B cell (primary cell): ENCODE data around the gene TNFAIP8L1. TPM values are rescaled to one million over a fixed set of nuclear protein-coding genes. Genes with fewer than 3 reads are reported as not detected.

ENCODE experiments used
- ATAC-seq: fragments of 200-7000 bp; cut with Tn5 transposase; one replicate; pipeline ENCODE4 v1.10.0; 2021; ENCODE audit warnings: low read depth, mild to moderate bottlenecking, moderate number of reproducible peaks, moderate library complexity
- CTCF ChIA-PET: fragments of 350-600 bp; sonication (Branson Sonifier 250); formaldehyde crosslinking; loops from one replicate; lab custom pipeline; 2021; ENCODE audit warnings: antibody characterized with exemption, inconsistent platforms; lab: Charles Lee
- POLR2A ChIA-PET: fragments of 350-600 bp; sonication (Branson Sonifier 250); formaldehyde crosslinking; loops from one replicate; lab custom pipeline; 2021; ENCODE audit warnings: antibody characterized with exemption; lab: Charles Lee
- DNase-seq: peaks from one replicate; pipeline ENCODE4 v3.0.0; 2013
- H2AFZ ChIP-seq: 2 replicates; pipeline ENCODE4 v1.6.1; 2012; ENCODE audit warnings: mild to moderate bottlenecking, low read depth, low read length; ENCODE audit not compliant: insufficient read depth, poor library complexity, severe bottlenecking
- H3K27ac ChIP-seq, 2 donors: 1 replicate in 1 of 2; 2 replicates in 1 of 2; pipeline ENCODE4 v1.5.1; 2012 to 2013; ENCODE audit warnings: low read length in 2 of 2, mild to moderate bottlenecking in 2 of 2, moderate library complexity in 1 of 2
- H3K27me3 ChIP-seq, 4 experiments: fragments of 200-600 bp in 1 of 4; sonication (generic) in 1 of 4; replicated peaks in 1 of 4; 1 replicate in 2 of 4; 2 replicates in 2 of 4; pipeline versions ENCODE4 v1.6.1 to v1.7.0; 2013 to 2016; ENCODE audit warnings: low read length in 3 of 4, mild to moderate bottlenecking in 2 of 4, mixed read lengths in 1 of 4, moderate library complexity in 1 of 4; ENCODE audit not compliant: insufficient read depth in 4 of 4, control insufficient read depth in 3 of 4; ENCODE audit errors: control extremely low read depth in 1 of 4
- H3K36me3 ChIP-seq, 2 experiments: replicated peaks in 1 of 2; 1 replicate in 1 of 2; 2 replicates in 1 of 2; pipeline versions ENCODE4 v1.6.1 to v1.7.1; 2013; ENCODE audit warnings: low read length in 1 of 2; ENCODE audit not compliant: insufficient read depth in 2 of 2, control insufficient read depth in 1 of 2; ENCODE audit errors: control extremely low read depth in 1 of 2, extremely low read depth in 1 of 2
- H3K4me1 ChIP-seq, 2 donors: fragments of 200-600 bp in 1 of 2; sonication (generic) in 1 of 2; 1 replicate in 1 of 2; 2 replicates in 1 of 2; pipeline versions ENCODE4 v1.5.1 to v1.6.1; 2013 to 2017; ENCODE audit warnings: low read length in 2 of 2; ENCODE audit not compliant: control insufficient read depth in 2 of 2, insufficient read depth in 2 of 2
- H3K4me2 ChIP-seq: replicated peaks from 2 replicates; pipeline ENCODE3; 2012; ENCODE audit warnings: mild to moderate bottlenecking, low read depth, low read length; ENCODE audit not compliant: poor library complexity, severe bottlenecking
- H3K4me3 ChIP-seq, 5 experiments: fragments of 200-600 bp in 1 of 5; sonication (generic) in 1 of 5; 1 replicate in 3 of 5; 2 replicates in 2 of 5; pipeline versions ENCODE4 v1.5.1 to v1.7.0; 2011 to 2016; ENCODE audit warnings: low read length in 4 of 5, mild to moderate bottlenecking in 4 of 5, low read depth in 2 of 5, control low read depth in 1 of 5, moderate library complexity in 1 of 5; ENCODE audit not compliant: insufficient read depth in 1 of 5; ENCODE audit errors: control extremely low read depth in 1 of 5, extremely low read depth in 1 of 5
- H3K79me2 ChIP-seq: fragments of 200-600 bp; sonication (generic); one replicate; pipeline ENCODE4 v1.6.0; 2016; ENCODE audit warnings: low read length; ENCODE audit not compliant: control insufficient read depth, insufficient read depth
- H3K9ac ChIP-seq: fragments of 200-600 bp; sonication (generic); 2 replicates; pipeline ENCODE4 v1.6.1; 2017; ENCODE audit warnings: mild to moderate bottlenecking, low read length, moderate library complexity
- H3K9me3 ChIP-seq, 3 donors: one replicate each; pipeline versions ENCODE4 v1.6.1 to v1.7.1; 2013; ENCODE audit warnings: low read length in 2 of 3; ENCODE audit not compliant: control insufficient read depth in 2 of 3, insufficient read depth in 1 of 3; ENCODE audit errors: control extremely low read depth in 1 of 3
- H4K20me1 ChIP-seq: 2 replicates; pipeline ENCODE4 v1.6.0; 2012; ENCODE audit warnings: mild to moderate bottlenecking, low read length; ENCODE audit not compliant: insufficient read depth, control insufficient read depth, poor library complexity, severe bottlenecking
- H3K27ac Mint-ChIP-seq: one replicate; pipeline ENCODE4 v1.8.0; 2021; ENCODE audit warnings: mixed read lengths
- H3K27me3 Mint-ChIP-seq: one replicate; pipeline ENCODE4 v1.8.0; 2021; ENCODE audit warnings: mixed read lengths
- H3K4me1 Mint-ChIP-seq: one replicate; pipeline ENCODE4 v1.8.0; 2021; ENCODE audit warnings: mixed read lengths
- H3K4me3 Mint-ChIP-seq: one replicate; pipeline ENCODE4 v1.8.0; 2021; ENCODE audit warnings: mixed read lengths
- H3K9me3 Mint-ChIP-seq: one replicate; pipeline ENCODE4 v1.8.0; 2022; ENCODE audit warnings: mixed read lengths; ENCODE audit not compliant: insufficient read depth
- EZH2 ChIP-seq: IDR thresholded peaks from 2 replicates; pipeline ENCODE4 v1.6.1; 2012; ENCODE audit warnings: borderline replicate concordance, low read depth, mild to moderate bottlenecking, moderate library complexity, low read length; ENCODE audit not compliant: insufficient read depth, poor library complexity, severe bottlenecking
- WGBS: methylation state at CpG from one replicate; pipeline ENCODE4 v1.1.5; 2013; ENCODE audit warnings: missing lambda C conversion rate; ENCODE audit not compliant: insufficient coverage; 5-methylcytosine and 5-hydroxymethylcytosine counted together
- intact Hi-C: fragments of 100-400 bp; cut with micrococcal nuclease; formaldehyde crosslinking; loops from one replicate; pipeline ENCODE4 v1.10.0; 2022
- polyA plus RNA-seq: library from polyadenylated mRNA; depleted of rRNA; stranded (reverse); fragments of >200 nt; gene quantifications from 2 replicates; pipeline ENCODE4 v1.2.3, GENCODE V29; 2012
- total RNA-seq, 2 donors: library from RNA; stranded (reverse); fragments of 120-200 nt in 1 of 2; gene quantifications; 1 replicate in 1 of 2; 2 replicates in 1 of 2; pipeline versions ENCODE4 v1.2.3 to v1.2.4, GENCODE V29; 2013 to 2022
- TF ChIP-seq, protein P1 (sequence below): fragments of 200-600 bp; IDR thresholded peaks from one replicate; pipeline ENCODE4 v1.8.0; 2022; ENCODE audit warnings: antibody characterized with exemption, mild to moderate bottlenecking

The TNFAIP8L1 gene
- total and polyA plus RNA-seq, 2 donors (not counting 1 experiment from before 2014, with no cell fraction given): 9.1 to 20.9 TPM

DNA sequence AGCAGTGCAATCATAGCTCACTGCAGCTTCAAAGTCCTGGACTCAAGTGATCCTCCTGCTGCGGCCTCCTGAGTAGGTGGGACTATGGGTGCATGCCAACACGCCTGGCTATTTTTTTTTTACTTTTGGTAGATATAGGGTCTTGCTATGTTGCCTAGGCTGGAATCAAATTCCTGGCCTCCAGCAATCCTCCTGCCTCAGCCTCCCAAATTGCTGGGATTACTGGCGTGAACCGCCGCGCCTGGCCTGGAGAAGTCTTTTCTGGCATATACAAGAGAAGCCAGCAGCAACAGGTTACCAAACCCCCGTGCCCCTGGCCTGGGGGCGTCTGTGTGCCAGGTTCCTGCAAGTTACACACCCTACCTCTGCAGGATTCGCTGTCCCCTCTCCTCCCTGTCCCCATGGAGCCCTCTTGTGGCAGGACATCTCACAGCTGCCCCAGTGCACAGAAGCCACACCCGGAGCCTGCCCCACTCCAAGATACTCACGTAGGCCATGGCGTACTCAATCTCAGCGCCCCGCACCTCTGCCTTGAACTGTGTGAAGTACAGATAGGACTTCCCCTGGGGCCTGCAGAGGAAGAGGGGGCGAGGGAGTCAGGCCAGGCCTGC is 21.0 kb downstream of the TNFAIP8L1 start:
- peaks cover 10% of the 10 kb centered on the region for H3K79me2 ChIP-seq
- Mint-ChIP-seq H3K4me1 (no peaks in the 10 kb centered on the region), H3K9me3 (no peaks in the 10 kb centered on the region), H3K4me3 (no peak overlapping the region), H3K27ac (peak overlapping the region; percentile 26), H3K27me3 (no peaks in the 10 kb centered on the region)
- no peaks in the 10 kb centered on the region for H3K27me3 ChIP-seq
- TF ChIP-seq, protein P1, sequence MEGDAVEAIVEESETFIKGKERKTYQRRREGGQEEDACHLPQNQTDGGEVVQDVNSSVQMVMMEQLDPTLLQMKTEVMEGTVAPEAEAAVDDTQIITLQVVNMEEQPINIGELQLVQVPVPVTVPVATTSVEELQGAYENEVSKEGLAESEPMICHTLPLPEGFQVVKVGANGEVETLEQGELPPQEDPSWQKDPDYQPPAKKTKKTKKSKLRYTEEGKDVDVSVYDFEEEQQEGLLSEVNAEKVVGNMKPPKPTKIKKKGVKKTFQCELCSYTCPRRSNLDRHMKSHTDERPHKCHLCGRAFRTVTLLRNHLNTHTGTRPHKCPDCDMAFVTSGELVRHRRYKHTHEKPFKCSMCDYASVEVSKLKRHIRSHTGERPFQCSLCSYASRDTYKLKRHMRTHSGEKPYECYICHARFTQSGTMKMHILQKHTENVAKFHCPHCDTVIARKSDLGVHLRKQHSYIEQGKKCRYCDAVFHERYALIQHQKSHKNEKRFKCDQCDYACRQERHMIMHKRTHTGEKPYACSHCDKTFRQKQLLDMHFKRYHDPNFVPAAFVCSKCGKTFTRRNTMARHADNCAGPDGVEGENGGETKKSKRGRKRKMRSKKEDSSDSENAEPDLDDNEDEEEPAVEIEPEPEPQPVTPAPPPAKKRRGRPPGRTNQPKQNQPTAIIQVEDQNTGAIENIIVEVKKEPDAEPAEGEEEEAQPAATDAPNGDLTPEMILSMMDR: no peak
- TF ChIP-seq EZH2: no peak
- DNase-seq (no peak), ATAC-seq (no peak)
- CTCF ChIA-PET: no interaction called here
- no peak overlapping the region for H3K4me3 ChIP-seq
- H3K4me2 ChIP-seq: no peak overlapping the region
- H3K4me1 ChIP-seq: no peaks in the 10 kb centered on the region
- no peak overlapping the region for H3K27ac ChIP-seq
- no peaks in the 10 kb centered on the region for H3K9me3 ChIP-seq
- no peak overlapping the region for H2AFZ ChIP-seq
- H4K20me1 ChIP-seq: peaks cover 13% of the 10 kb centered on the region
- H3K9ac ChIP-seq: no peak overlapping the region
- H3K36me3 ChIP-seq: peaks cover 0 to 54% of the 10 kb centered on the region in 2 experiments
- POLR2A ChIA-PET: interaction anchor here (0.5 kb wide), 1 partner anchor 102 kb away, joined by 5 read pairs; no protein-coding TSS in a partner anchor
- WGBS: 95% methylated on average over 14 of the region's 15 CpGs
- intact Hi-C loops: no loop called here

DNA sequence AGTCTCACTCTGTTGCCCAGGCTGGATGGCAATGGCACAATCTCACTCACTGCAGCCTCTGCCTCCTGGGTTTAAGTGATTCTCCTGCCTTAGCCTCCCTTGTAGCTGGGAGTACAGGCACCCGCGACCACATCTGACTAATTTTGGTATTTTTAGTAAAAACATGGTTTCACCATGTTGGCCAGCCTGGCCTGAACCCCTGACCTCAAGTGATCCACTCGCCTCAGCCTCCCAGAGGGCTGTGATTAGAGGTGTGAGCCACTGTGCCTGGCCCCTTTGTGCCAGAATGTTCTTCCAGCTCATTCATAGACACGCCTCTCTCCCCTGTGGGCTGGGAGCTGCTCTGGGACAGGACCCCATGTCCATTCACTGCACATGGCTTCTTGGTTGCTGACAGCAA is 21.7 kb downstream of the TNFAIP8L1 start:
- Histone ChIP-seq H3K9me3 (no peaks in the 10 kb centered on the region), H3K4me2 (no peak overlapping the region), H3K27me3 (no peaks in the 10 kb centered on the region), H2AFZ (no peak overlapping the region), H3K27ac (no peak overlapping the region), H3K4me1 (no peaks in the 10 kb centered on the region), H3K79me2 (peaks cover 10% of the 10 kb centered on the region), H4K20me1 (peaks cover 13% of the 10 kb centered on the region), H3K36me3 (peaks cover 1 to 54% of the 10 kb centered on the region in 2 experiments), H3K4me3 (no peak overlapping the region), H3K9ac (no peak overlapping the region)
- 79% methylated on average over 2 of the region's 4 CpGs for WGBS
- H3K4me1 Mint-ChIP-seq: peaks cover 1% of the 10 kb centered on the region
- ChIA-PET CTCF (no interaction called here), POLR2A (interaction anchor here (0.5 kb wide), 1 partner anchor 102 kb away, joined by 5 read pairs; no protein-coding TSS in a partner anchor)
- no peaks in the 10 kb centered on the region for H3K9me3 Mint-ChIP-seq
- ATAC-seq: no peak
- intact Hi-C loops: no loop called here
- no peaks in the 10 kb centered on the region for H3K27me3 Mint-ChIP-seq
- no peak overlapping the region for H3K27ac Mint-ChIP-seq
- no peak for TF ChIP-seq EZH2
- TF ChIP-seq, protein P1: no peak
- no peak for DNase-seq
- no peak overlapping the region for H3K4me3 Mint-ChIP-seq
